Measurements from ENCODE around the gene CYP39A1. TPM values are rescaled to one million over a fixed set of nuclear protein-coding genes. Genes with fewer than 3 reads are reported as not detected.

Gene CYP39A1
- total RNA-seq (2014; rRNA removed; shearing (Covaris generic)) (1.8 and 3.5 TPM in 2 replicates), polyA plus RNA-seq (2016; fragmentation: Nextera tagmentation; extraction: Ambion mirVana) (1.5 and 2.2 TPM in 2 replicates)
- long read RNA-seq, partial matches to known transcripts, result 0 of 3 reads
- long read RNA-seq, other reads (novel, unspliced or antisense), result 3 of 3 reads

- Mint-ChIP-seq H3K9me3 (no peaks in the 10 kb centered on the region; the same call in 2 of the 3 replicates), H3K4me1 (peaks cover 11% of the 10 kb centered on the region; the same call in 2 of the 3 replicates), H3K27me3 (ENCODE audit: insufficient read depth, low read depth, poor library complexity) (peaks cover 17% of the 10 kb centered on the region), H3K27ac (peak within 1 kb of the TSS; percentile 52), H3K36me3 (ENCODE audit: low read depth) (peaks cover 4% of the 10 kb centered on the region; the same call in 1 of the 3 replicates), H3K4me3 (peak within 1 kb of the TSS; percentile 83)
- DNase-seq (ENCODE audit: low spot score) (peak; percentile 98), ATAC-seq (peak; percentile 97)
- Histone ChIP-seq H3K27ac (ENCODE audit: low read depth) (no peak within 1 kb of the TSS), H3K4me3 (peak within 1 kb of the TSS; percentile 64), H3K9me2 (ENCODE audit: insufficient read depth) (no peaks in the 10 kb centered on the region), H3K36me3 (ENCODE audit: insufficient read depth) (no peaks in the 10 kb centered on the region), H3K4me1 (ENCODE audit: insufficient read depth) (peaks cover 13% of the 10 kb centered on the region), H2AFZ (peak within 1 kb of the TSS; percentile 92), H3K79me2 (replicated peaks; ENCODE audit: insufficient read depth) (no peaks in the 10 kb centered on the region; the same call in 1 of the 2 replicates), H3K27me3 (ENCODE audit: insufficient read depth) (peaks cover 12% of the 10 kb centered on the region), H4K20me1 (replicated peaks; ENCODE audit: insufficient read depth) (no peaks in the 10 kb centered on the region; the same call in 1 of the 2 replicates), H3F3A (replicated peaks; ENCODE audit: low read depth) (no peaks in the 10 kb centered on the region), H3K4me2 (peak within 1 kb of the TSS; percentile 77)
- TF ChIP-seq POLR2AphosphoS5 (IDR thresholded peaks at IDR 0.05; ENCODE audit: low read depth), result peak; percentile 56
- no peak for TF ChIP-seq CREB1 (CRISPR knock-in tag; IDR thresholded peaks at IDR 0.05; ENCODE audit: low read depth)
Observed at GRCh38 chr6:46652603-46653438, at the start of gene CYP39A1, which contains the start of gene SLC25A27. TSS of gene CYP39A1 (minus strand) at chr6:46652818. CDS start at chr6:46652582, 236 bp downstream. TSS of gene SLC25A27 (plus strand) at chr6:46652975. CDS start at chr6:46653193, 218 bp downstream.

GRCh38 chr6:46699970-46700369 lies 47.4 kb upstream of the CYP39A1 start:
- H3K27me3 ChIP-seq (ENCODE audit: insufficient read depth), result no peaks in the 10 kb centered on the region
- no peak overlapping the region for H3K4me2 ChIP-seq
- Mint-ChIP-seq H3K4me1 (no peaks in the 10 kb centered on the region), H3K27me3 (ENCODE audit: insufficient read depth, low read depth, poor library complexity) (no peaks in the 10 kb centered on the region), H3K27ac (no peak overlapping the region), H3K36me3 (ENCODE audit: low read depth) (no peaks in the 10 kb centered on the region), H3K9me3 (no peaks in the 10 kb centered on the region), H3K4me3 (no peak overlapping the region)
- H3F3A ChIP-seq (replicated peaks; ENCODE audit: low read depth), result no peaks in the 10 kb centered on the region
- H2AFZ ChIP-seq, result no peak overlapping the region
- no peak for DNase-seq (ENCODE audit: low spot score)
- no peak for TF ChIP-seq CTCF (conservative IDR thresholded peaks at IDR 0.05; ENCODE audit: low read depth in 2 of 2)
- H3K4me1 ChIP-seq (ENCODE audit: insufficient read depth), result peaks cover under 1% of the 10 kb centered on the region; the same call in 1 of the 2 replicates
- no peak overlapping the region for H3K27ac ChIP-seq (ENCODE audit: low read depth)
- no peak for ATAC-seq
- no peaks in the 10 kb centered on the region for H3K9me2 ChIP-seq (ENCODE audit: insufficient read depth)
- no peaks in the 10 kb centered on the region for H3K36me3 ChIP-seq (ENCODE audit: insufficient read depth)
- no peaks in the 10 kb centered on the region for H3K79me2 ChIP-seq (replicated peaks; ENCODE audit: insufficient read depth)
- no peaks in the 10 kb centered on the region for H4K20me1 ChIP-seq (replicated peaks; ENCODE audit: insufficient read depth)
- H3K4me3 ChIP-seq, result no peak overlapping the region

- Mint-ChIP-seq H3K4me3 (no peak overlapping the region), H3K27me3 (ENCODE audit: insufficient read depth, low read depth, poor library complexity) (peaks cover 6% of the 10 kb centered on the region), H3K4me1 (no peaks in the 10 kb centered on the region), H3K9me3 (no peaks in the 10 kb centered on the region), H3K36me3 (ENCODE audit: low read depth) (no peaks in the 10 kb centered on the region), H3K27ac (no peak overlapping the region)
- ATAC-seq (no peak), DNase-seq (ENCODE audit: low spot score) (no peak)
- no peaks in the 10 kb centered on the region for H3F3A ChIP-seq (replicated peaks; ENCODE audit: low read depth)
- H4K20me1 ChIP-seq (replicated peaks; ENCODE audit: insufficient read depth), result no peaks in the 10 kb centered on the region
- H3K79me2 ChIP-seq (replicated peaks; ENCODE audit: insufficient read depth), result no peaks in the 10 kb centered on the region
- H3K36me3 ChIP-seq (ENCODE audit: insufficient read depth), result no peaks in the 10 kb centered on the region
- no peaks in the 10 kb centered on the region for H3K9me2 ChIP-seq (ENCODE audit: insufficient read depth)
- no peak overlapping the region for H3K27ac ChIP-seq (ENCODE audit: low read depth)
- no peak overlapping the region for H3K4me3 ChIP-seq
- no peak overlapping the region for H3K4me2 ChIP-seq
- no peaks in the 10 kb centered on the region for H3K27me3 ChIP-seq (ENCODE audit: insufficient read depth)
- no peak overlapping the region for H2AFZ ChIP-seq
- no peaks in the 10 kb centered on the region for H3K4me1 ChIP-seq (ENCODE audit: insufficient read depth)
- no peak for TF ChIP-seq ZNF114 (CRISPR knock-in tag; IDR thresholded peaks at IDR 0.05)
- no peak for TF ChIP-seq NANOG (IDR thresholded peaks at IDR 0.05; ENCODE audit: borderline replicate concordance)
- no peak for TF ChIP-seq POLR2AphosphoS5 (IDR thresholded peaks at IDR 0.05; ENCODE audit: low read depth)
- TF ChIP-seq ETS1 (IDR thresholded peaks at IDR 0.05), result no peak
- no peak for TF ChIP-seq REST (IDR thresholded peaks at IDR 0.05; ENCODE audit: unreplicated experiment)
- TF ChIP-seq CTCF (conservative IDR thresholded peaks at IDR 0.05; ENCODE audit: low read depth in 2 of 2), result no peak
- TF ChIP-seq CREB1 (CRISPR knock-in tag; IDR thresholded peaks at IDR 0.05; ENCODE audit: low read depth), result no peak
Observed at GRCh38 chr6:46690911-46691451, 38.4 kb upstream of the CYP39A1 start.
